ENCODE data around the gene TRPV6. TPM values are rescaled to one million over a fixed set of nuclear protein-coding genes. Genes with fewer than 3 reads are reported as not detected.

TRPV6 gene
- total RNA-seq, 6 donors from 2014 or later = 0.23 to 1.5 (median 0.68) TPM

- no peaks in the 10 kb centered on the region for H3K4me1 ChIP-seq
- H3K9me3 ChIP-seq = no peaks in the 10 kb centered on the region
- H3K36me3 ChIP-seq = peaks cover 0 to 6% (median 0%) of the 10 kb centered on the region in 4 donors
- TF ChIP-seq POLR2A (IDR thresholded peaks at IDR 0.05) (no peak), EP300 (IDR thresholded peaks at IDR 0.05) (no peak), CTCF (IDR thresholded peaks at IDR 0.05) (no peak), POLR2AphosphoS5 (IDR thresholded peaks at IDR 0.05) (no peak)
- no peak overlapping the region for H3K27ac ChIP-seq
- no peaks in the 10 kb centered on the region for H3K27me3 ChIP-seq
- WGBS, 2 donors = 33 to 44% methylated on average over 5 to 13 of the region's 13 CpGs
- no peak for DNase-seq
- ATAC-seq (ENCODE audit: low FRiP score in 2 of 2) = no peak
- no peak overlapping the region for H3K4me3 ChIP-seq
Observed at GRCh38 chr7:142865766-142866165, 19.8 kb downstream of the TRPV6 start.

GRCh38 chr7:142864980-142865747 lies 20.4 kb downstream of the TRPV6 start:
- H3K36me3 ChIP-seq = peaks cover 0 to 6% (median 0%) of the 10 kb centered on the region in 4 donors
- H3K27me3 ChIP-seq = no peaks in the 10 kb centered on the region
- no peak for ATAC-seq (ENCODE audit: low FRiP score in 2 of 2)
- no peaks in the 10 kb centered on the region for H3K9me3 ChIP-seq
- WGBS, 2 donors = 63 to 78% methylated on average over 9 to 14 of the region's 14 CpGs
- H3K4me1 ChIP-seq = no peaks in the 10 kb centered on the region
- DNase-seq = no peak
- TF ChIP-seq POLR2AphosphoS5 (IDR thresholded peaks at IDR 0.05) = no peak
- TF ChIP-seq EP300 (IDR thresholded peaks at IDR 0.05) = no peak
- TF ChIP-seq POLR2A (IDR thresholded peaks at IDR 0.05) = no peak
- no peak for TF ChIP-seq CTCF (IDR thresholded peaks at IDR 0.05)
- no peak overlapping the region for H3K4me3 ChIP-seq
- no peak overlapping the region for H3K27ac ChIP-seq

- Histone ChIP-seq H3K27me3 (no peaks in the 10 kb centered on the region), H3K9me3 (no peaks in the 10 kb centered on the region), H3K4me1 (peaks cover 0 to 2% (median 0%) of the 10 kb centered on the region in 4 donors), H3K27ac (no peak overlapping the region), H3K36me3 (peaks cover 0 to 6% (median 0%) of the 10 kb centered on the region in 4 donors), H3K4me3 (no peak overlapping the region)
- DNase-seq (peak in 1 of 2 donors; percentile 82), ATAC-seq (ENCODE audit: low FRiP score in 2 of 2) (no peak)
- 84 to 88% methylated on average over 33 to 37 of the region's 37 CpGs for WGBS, 2 donors
- TF ChIP-seq POLR2AphosphoS5 (IDR thresholded peaks at IDR 0.05) (no peak), CTCF (IDR thresholded peaks at IDR 0.05) (no peak), EP300 (IDR thresholded peaks at IDR 0.05) (no peak), POLR2A (IDR thresholded peaks at IDR 0.05) (no peak)
Observed at GRCh38 chr7:142863891-142864685, 21.5 kb downstream of the TRPV6 start.

- Histone ChIP-seq H3K4me1 (peaks cover 0 to 2% (median 0%) of the 10 kb centered on the region in 4 donors), H3K27me3 (no peaks in the 10 kb centered on the region), H3K4me3 (no peak overlapping the region), H3K27ac (no peak overlapping the region), H3K9me3 (no peaks in the 10 kb centered on the region), H3K36me3 (peaks cover 0 to 6% (median 0%) of the 10 kb centered on the region in 4 donors)
- TF ChIP-seq EP300 (IDR thresholded peaks at IDR 0.05) (no peak), POLR2AphosphoS5 (IDR thresholded peaks at IDR 0.05) (no peak), POLR2A (IDR thresholded peaks at IDR 0.05) (no peak), CTCF (IDR thresholded peaks at IDR 0.05) (no peak)
- DNase-seq (peak in 1 of 2 donors; percentile 29), ATAC-seq (ENCODE audit: low FRiP score in 2 of 2) (no peak)
- WGBS, 2 donors = 85 to 91% methylated on average over 7 of the region's 7 CpGs
Observed at GRCh38 chr7:142862786-142863400, 22.7 kb downstream of the TRPV6 start.
